ENCODE measurements around the gene XPC. TPM values are rescaled to one million over a fixed set of nuclear protein-coding genes. Genes with fewer than 3 reads are reported as not detected.

The XPC gene
- total RNA-seq, 2 donors from 2014 or later: 41.1 to 53.2 TPM

GRCh38 chr3:14223595-14223994 is 45.2 kb upstream of the XPC start:
- Histone ChIP-seq H3K4me3 (no peak overlapping the region), H3K27me3 (replicated peaks; ENCODE audit: insufficient read depth) (no peaks in the 10 kb centered on the region), H3K36me3 (no peaks in the 10 kb centered on the region), H3K27ac (no peak overlapping the region), H3K9me3 (no peaks in the 10 kb centered on the region), H3K4me1 (replicated peaks) (no peaks in the 10 kb centered on the region)
- TF ChIP-seq POLR2AphosphoS5 (IDR thresholded peaks at IDR 0.05) (no peak), CTCF (IDR thresholded peaks at IDR 0.05) (no peak)
- intact Hi-C loops (cut with DNase I): no loop called here
- WGBS: 72% methylated on average over 1 of the region's 1 CpG
- DNase-seq (ENCODE audit: low spot score): no peak

GRCh38 chr3:14222900-14223594 is 44.6 kb upstream of the XPC start:
- no peaks in the 10 kb centered on the region for H3K9me3 ChIP-seq
- TF ChIP-seq CTCF (IDR thresholded peaks at IDR 0.05): no peak
- no peak for TF ChIP-seq POLR2AphosphoS5 (IDR thresholded peaks at IDR 0.05)
- no peak for TF ChIP-seq POLR2A (IDR thresholded peaks at IDR 0.05)
- H3K4me1 ChIP-seq (replicated peaks): no peaks in the 10 kb centered on the region
- H3K36me3 ChIP-seq: no peaks in the 10 kb centered on the region
- 78% methylated on average over 3 of the region's 3 CpGs for WGBS
- H3K27ac ChIP-seq: no peak overlapping the region
- H3K27me3 ChIP-seq (replicated peaks; ENCODE audit: insufficient read depth): no peaks in the 10 kb centered on the region
- DNase-seq (ENCODE audit: low spot score): no peak
- no peak overlapping the region for H3K4me3 ChIP-seq
- intact Hi-C loops (cut with DNase I): no loop called here

GRCh38 chr3:14222457-14222856 is 44.1 kb upstream of the XPC start:
- H3K27me3 ChIP-seq (replicated peaks; ENCODE audit: insufficient read depth): no peaks in the 10 kb centered on the region
- TF ChIP-seq POLR2AphosphoS5 (IDR thresholded peaks at IDR 0.05): no peak
- TF ChIP-seq POLR2A (IDR thresholded peaks at IDR 0.05): no peak
- H3K4me1 ChIP-seq (replicated peaks): no peaks in the 10 kb centered on the region
- H3K36me3 ChIP-seq: no peaks in the 10 kb centered on the region
- WGBS: 54% methylated on average over 1 of the region's 1 CpG
- no peak overlapping the region for H3K4me3 ChIP-seq
- H3K9me3 ChIP-seq: no peaks in the 10 kb centered on the region
- intact Hi-C loops (cut with DNase I): no loop called here
- no peak overlapping the region for H3K27ac ChIP-seq
- DNase-seq (ENCODE audit: low spot score): no peak

- TF ChIP-seq POLR2A (IDR thresholded peaks at IDR 0.05): no peak
- no peak for TF ChIP-seq POLR2AphosphoS5 (IDR thresholded peaks at IDR 0.05)
- no peak for TF ChIP-seq CTCF (IDR thresholded peaks at IDR 0.05)
- H3K36me3 ChIP-seq: no peaks in the 10 kb centered on the region
- H3K27ac ChIP-seq: no peak overlapping the region
- WGBS: 85% methylated on average over 1 of the region's 1 CpG
- H3K27me3 ChIP-seq (replicated peaks; ENCODE audit: insufficient read depth): no peaks in the 10 kb centered on the region
- no peak overlapping the region for H3K4me3 ChIP-seq
- no peak for DNase-seq (ENCODE audit: low spot score)
- no peaks in the 10 kb centered on the region for H3K9me3 ChIP-seq
- H3K4me1 ChIP-seq (replicated peaks): no peaks in the 10 kb centered on the region
- intact Hi-C loops (cut with DNase I): no loop called here
Observed at GRCh38 chr3:14221902-14222301, 43.5 kb upstream of the XPC start.

GRCh38 chr3:14220933-14221332 is 42.5 kb upstream of the XPC start:
- Histone ChIP-seq H3K4me1 (replicated peaks) (no peaks in the 10 kb centered on the region), H3K9me3 (no peaks in the 10 kb centered on the region), H3K4me3 (no peak overlapping the region), H3K36me3 (no peaks in the 10 kb centered on the region), H3K27me3 (replicated peaks; ENCODE audit: insufficient read depth) (no peaks in the 10 kb centered on the region), H3K27ac (no peak overlapping the region)
- TF ChIP-seq CTCF (IDR thresholded peaks at IDR 0.05): no peak
- WGBS: 100% methylated on average over 1 of the region's 1 CpG
- DNase-seq (ENCODE audit: low spot score): no peak
- intact Hi-C loops (cut with DNase I): no loop called here
